Vagina (tissue), 2 donors: ENCODE results near the gene ACSL5.

Source experiments
- POLR2A ChIP-seq, 2 donors: fragments of 450-650 bp; IDR thresholded peaks; one replicate each; pipeline ENCODE4 v1.6.1; 2017; ENCODE audit warnings: antibody characterized with exemption in 2 of 2, mild to moderate bottlenecking in 2 of 2, moderate library complexity in 2 of 2
- POLR2AphosphoS5 ChIP-seq, 2 donors: sonication (generic); formaldehyde crosslinking; IDR thresholded peaks; one replicate each; pipeline ENCODE4 v1.9.0; 2017; ENCODE audit warnings: antibody characterized with exemption in 2 of 2, mild to moderate bottlenecking in 2 of 2, low read depth in 1 of 2; ENCODE audit not compliant: insufficient read depth in 1 of 2
- TF ChIP-seq, protein P1 (sequence below), 3 experiments: fragments of 450-650 bp in 2 of 3; fragments of 200-600 bp in 1 of 3; sonication (generic) in 1 of 3; IDR thresholded peaks; one replicate each; pipeline ENCODE4 v1.5.1; 2017 to 2019; ENCODE audit warnings: antibody characterized with exemption in 3 of 3, mild to moderate bottlenecking in 2 of 3, moderate library complexity in 2 of 3

DNA sequence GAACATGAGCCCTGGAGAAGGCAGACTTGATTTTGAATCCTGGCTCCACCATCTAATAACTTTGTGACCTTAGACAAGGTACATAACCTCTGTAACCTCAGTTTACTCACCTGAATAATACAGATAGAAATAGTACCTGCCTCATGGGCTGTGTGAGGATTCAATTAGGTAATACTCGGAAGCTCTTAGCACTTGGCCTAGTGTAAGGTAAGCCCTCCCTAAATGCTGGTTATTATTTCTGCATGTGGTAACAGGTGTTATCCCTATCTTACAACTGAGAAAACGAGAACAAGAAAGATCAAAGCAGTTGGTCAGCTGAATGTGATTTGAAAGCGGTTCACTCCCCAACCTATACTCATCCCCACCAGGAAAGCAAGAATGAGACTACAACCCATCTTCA is 28.7 kb upstream of the ACSL5 start:
- TF ChIP-seq, protein P1, sequence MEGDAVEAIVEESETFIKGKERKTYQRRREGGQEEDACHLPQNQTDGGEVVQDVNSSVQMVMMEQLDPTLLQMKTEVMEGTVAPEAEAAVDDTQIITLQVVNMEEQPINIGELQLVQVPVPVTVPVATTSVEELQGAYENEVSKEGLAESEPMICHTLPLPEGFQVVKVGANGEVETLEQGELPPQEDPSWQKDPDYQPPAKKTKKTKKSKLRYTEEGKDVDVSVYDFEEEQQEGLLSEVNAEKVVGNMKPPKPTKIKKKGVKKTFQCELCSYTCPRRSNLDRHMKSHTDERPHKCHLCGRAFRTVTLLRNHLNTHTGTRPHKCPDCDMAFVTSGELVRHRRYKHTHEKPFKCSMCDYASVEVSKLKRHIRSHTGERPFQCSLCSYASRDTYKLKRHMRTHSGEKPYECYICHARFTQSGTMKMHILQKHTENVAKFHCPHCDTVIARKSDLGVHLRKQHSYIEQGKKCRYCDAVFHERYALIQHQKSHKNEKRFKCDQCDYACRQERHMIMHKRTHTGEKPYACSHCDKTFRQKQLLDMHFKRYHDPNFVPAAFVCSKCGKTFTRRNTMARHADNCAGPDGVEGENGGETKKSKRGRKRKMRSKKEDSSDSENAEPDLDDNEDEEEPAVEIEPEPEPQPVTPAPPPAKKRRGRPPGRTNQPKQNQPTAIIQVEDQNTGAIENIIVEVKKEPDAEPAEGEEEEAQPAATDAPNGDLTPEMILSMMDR (IDR thresholded peaks at IDR 0.05), result no peak
- TF ChIP-seq POLR2AphosphoS5 (IDR thresholded peaks at IDR 0.05; ENCODE audit: insufficient read depth in 1 of 2, low read depth in 1 of 2) (no peak), POLR2A (IDR thresholded peaks at IDR 0.05) (no peak)
